Fibroblast of skin of left quadriceps (primary cell): ENCODE measurements around the gene DYNC1I2.

Experiments
- DNase-seq, 2 experiments: peaks; one replicate each; pipeline ENCODE4 v3.0.0-alpha.2; 2013; ENCODE audit warnings: low read depth in 2 of 2

Gene DYNC1I2

DNA sequence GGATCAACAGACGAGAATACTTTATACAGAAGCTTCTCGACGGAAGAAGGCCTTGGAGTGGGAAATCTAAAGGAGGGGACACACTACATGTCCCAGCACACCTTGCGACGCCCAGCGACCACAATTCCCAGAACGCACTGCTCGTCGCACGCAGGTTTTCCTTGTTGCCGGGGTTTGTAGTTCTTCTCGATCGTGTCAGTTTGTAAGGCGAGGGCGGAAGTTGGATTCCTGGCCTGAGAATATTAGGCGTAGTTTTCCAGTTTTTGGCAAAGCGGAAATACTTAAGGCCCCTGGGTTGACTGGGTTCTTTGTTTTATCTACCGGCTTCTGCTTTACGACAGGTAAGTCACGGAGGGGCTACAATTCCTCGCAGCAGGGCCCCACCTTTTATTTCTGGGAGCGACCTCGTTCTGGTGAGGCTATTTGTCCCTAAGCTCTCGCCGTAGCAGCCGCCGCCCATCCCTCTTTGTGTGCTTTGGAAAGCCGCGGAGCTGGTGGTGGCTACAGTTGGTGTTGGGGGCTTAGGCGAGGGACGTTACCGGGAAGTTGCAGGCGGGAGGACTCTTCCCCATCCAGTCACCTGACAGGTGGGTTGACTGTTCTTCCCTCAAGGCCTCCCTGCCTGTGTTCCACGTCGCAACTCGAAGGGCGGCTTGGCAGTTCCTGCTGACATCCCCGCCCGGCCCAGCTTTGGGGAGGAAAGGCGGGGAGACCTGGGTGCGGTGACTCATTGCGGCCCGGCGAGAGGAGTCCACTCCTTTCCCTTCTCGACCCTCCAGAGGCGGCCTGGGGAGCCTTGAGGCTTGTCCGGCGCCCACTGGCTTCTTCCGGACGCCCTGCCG lies at the start of gene DYNC1I2:
Gene DYNC1I2 (plus strand): TSS at position 183 of the 842 bp plus-strand sequence. CDS start 2,687 bp downstream, outside the sequence.
- peak; percentile 92 to 93 for DNase-seq

GRCh38 chr2:171651667-171652415 lies 35.4 kb upstream of the DYNC1I2 start:
- DNase-seq = no peak

GRCh38 chr2:171652416-171652785 lies 34.9 kb upstream of the DYNC1I2 start:
- DNase-seq = peak in 1 of 2 experiments; percentile 7

DNA sequence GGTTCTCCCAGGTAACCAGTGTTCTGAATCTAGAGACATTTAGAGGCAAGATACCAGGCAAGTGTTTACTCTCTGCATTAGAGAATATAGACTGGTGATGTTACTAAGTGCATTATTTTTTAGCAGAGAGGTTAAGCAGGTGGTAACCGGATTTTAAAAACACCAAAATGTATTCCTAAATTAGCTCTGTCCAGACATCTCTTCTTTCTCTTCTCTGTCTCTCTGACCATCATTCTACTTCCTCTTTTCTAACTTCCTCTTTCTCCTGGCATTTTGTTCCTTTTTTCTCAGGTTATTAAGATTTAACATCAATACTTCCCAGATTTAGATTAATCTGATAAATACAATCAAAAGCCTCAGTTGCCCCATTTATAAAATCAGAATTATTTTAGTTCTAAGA lies 31.7 kb upstream of the DYNC1I2 start:
- no peak for DNase-seq

- no peak for DNase-seq
Measured at GRCh38 chr2:171667041-171667440, 20.2 kb upstream of the DYNC1I2 start.

GRCh38 chr2:171668183-171668582 lies 19.1 kb upstream of the DYNC1I2 start:
- DNase-seq = no peak

DNA sequence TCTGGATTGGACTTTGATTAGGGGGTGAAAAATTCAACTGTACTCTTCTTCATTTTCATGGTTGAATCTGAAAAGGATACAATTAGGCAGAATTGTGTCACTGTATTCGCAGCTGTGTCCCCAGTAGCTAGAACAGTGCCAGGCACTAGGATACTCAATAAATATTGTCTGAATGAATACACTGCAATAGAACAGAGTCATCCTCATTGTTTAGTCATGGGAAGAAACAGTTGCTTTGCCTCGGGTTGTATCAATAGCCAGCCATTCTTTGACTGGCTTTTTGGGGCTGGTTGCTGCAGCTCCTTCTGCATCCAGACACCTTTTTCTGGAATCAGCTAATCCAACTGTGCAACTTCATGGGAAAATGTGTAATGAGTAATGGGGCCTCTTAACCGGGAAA lies 18.1 kb upstream of the DYNC1I2 start:
- DNase-seq = no peak

GRCh38 chr2:171670655-171671054 lies 16.6 kb upstream of the DYNC1I2 start:
- no peak for DNase-seq

GRCh38 chr2:171671867-171672266 lies 15.4 kb upstream of the DYNC1I2 start:
- DNase-seq = no peak

GRCh38 chr2:171673905-171674304 lies 13.4 kb upstream of the DYNC1I2 start:
- no peak for DNase-seq

GRCh38 chr2:171675810-171676345 lies 11.4 kb upstream of the DYNC1I2 start:
- no peak for DNase-seq

DNA sequence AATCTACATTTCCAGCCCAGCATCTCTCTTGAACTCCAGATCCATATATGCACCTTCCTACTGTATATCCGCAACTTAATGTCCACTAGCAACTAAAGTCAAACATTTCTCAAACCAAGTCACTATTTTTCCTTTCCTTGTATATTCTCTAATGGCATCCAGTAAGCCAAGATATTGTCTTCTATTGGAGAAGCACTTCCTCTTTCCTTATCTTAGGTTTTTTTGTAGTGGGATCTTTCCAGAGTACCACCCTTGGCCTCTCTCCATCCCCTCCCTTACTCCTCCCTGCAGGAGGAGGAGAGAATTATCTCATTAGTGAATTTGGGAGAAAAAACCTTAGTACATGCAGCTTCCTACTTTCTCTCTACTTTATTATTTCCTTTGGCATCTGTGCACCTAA lies 8.7 kb upstream of the DYNC1I2 start:
- DNase-seq = no peak

GRCh38 chr2:171688129-171688465 lies 828 bp downstream of the DYNC1I2 start:
- DNase-seq = no peak

DNA sequence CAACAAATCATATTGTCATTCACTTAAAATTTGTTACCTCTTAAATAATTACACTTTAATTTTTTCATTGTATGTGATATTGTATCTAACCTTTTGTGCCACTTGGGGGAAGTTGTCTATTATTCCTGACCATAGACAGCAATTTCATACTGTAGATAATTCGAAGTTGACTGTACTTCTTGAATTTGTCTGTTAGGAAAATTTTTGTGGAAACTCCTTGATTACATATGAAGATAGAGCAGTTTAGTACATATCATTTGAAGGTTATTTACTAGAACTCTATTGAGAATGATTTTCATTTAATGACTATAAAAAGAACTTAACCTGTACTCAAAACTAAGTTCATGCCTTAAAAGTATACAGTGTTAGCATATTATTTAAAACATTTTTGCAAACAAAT lies 5.1 kb downstream of the DYNC1I2 start:
- no peak for DNase-seq

- no peak for DNase-seq
Measured at GRCh38 chr2:171702781-171703556, 15.7 kb downstream of the DYNC1I2 start.

GRCh38 chr2:171703574-171704347 lies 16.5 kb downstream of the DYNC1I2 start:
- no peak for DNase-seq

GRCh38 chr2:171706152-171706803 lies 19.0 kb downstream of the DYNC1I2 start:
- DNase-seq = no peak

DNA sequence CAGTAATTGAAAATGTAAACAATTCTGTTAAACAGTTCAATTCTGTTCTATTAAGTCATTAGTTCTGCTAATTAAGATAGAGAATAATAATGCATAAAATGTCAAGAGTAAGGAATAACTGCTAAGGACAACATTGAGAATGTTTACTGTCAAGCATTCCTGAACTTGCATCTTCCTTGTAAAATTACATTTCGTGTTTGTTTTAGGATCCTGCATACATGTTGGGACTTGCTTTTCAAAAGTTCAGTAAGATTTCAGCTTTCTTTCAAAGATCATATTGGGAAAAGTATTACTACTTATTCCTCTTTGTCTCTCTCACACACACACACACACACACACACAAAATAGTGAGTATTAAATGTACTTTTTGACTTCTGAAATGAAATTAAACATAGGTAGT lies 20.5 kb downstream of the DYNC1I2 start:
- no peak for DNase-seq

DNA sequence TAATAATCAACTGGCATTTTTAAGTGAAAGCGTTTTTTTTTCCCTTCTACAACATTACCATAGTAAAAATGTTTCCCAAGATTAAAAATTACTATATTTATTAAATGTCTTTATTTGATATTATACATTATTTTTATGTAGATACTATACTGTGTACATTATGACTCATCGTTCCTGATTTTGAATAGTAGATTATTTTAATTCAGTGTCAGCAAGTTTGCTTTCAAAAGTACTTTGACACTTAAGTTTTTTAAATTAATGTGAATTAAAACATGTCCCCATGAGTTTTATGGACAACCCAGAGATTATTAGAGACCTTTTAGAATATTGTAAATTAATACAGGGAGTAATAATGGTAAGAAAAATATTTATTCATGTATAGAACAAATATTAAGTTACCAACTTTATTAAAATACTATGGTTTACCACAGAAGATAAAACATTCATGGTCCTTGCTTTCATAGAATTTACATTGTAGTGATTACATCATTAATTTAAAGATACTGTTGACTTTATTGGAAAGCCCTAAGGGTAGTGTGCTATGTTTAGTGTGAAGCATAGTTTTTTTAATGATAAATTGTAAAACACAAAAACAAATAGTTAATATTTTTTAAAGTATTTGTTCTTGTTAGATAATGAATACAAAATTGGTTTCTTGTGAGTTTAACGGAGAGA lies 21.9 kb downstream of the DYNC1I2 start:
- DNase-seq = no peak

- no peak for DNase-seq
Measured at GRCh38 chr2:171711351-171711750, 24.1 kb downstream of the DYNC1I2 start.
